HL-60 (cell line): ENCODE results near the gene RHOV.

Experiments used
- GABPA ChIP-seq: IDR thresholded peaks from 2 replicates; pipeline ENCODE4 v1.6.1; 2012; ENCODE audit warnings: low read depth
- POLR2AphosphoS5 ChIP-seq: IDR thresholded peaks from 2 replicates; pipeline ENCODE4 v1.6.1; 2012; ENCODE audit warnings: low read depth
- TF ChIP-seq, protein P1 (sequence below): IDR thresholded peaks from one replicate; pipeline ENCODE4 v1.5.1; 2011; ENCODE audit warnings: low read length, control low read depth, inconsistent platforms; ENCODE audit not compliant: insufficient read depth
- TF ChIP-seq, protein P2 (sequence below): IDR thresholded peaks from 2 replicates; pipeline ENCODE4 v1.6.1; 2012; ENCODE audit warnings: low read depth; ENCODE audit not compliant: insufficient replicate concordance

DNA sequence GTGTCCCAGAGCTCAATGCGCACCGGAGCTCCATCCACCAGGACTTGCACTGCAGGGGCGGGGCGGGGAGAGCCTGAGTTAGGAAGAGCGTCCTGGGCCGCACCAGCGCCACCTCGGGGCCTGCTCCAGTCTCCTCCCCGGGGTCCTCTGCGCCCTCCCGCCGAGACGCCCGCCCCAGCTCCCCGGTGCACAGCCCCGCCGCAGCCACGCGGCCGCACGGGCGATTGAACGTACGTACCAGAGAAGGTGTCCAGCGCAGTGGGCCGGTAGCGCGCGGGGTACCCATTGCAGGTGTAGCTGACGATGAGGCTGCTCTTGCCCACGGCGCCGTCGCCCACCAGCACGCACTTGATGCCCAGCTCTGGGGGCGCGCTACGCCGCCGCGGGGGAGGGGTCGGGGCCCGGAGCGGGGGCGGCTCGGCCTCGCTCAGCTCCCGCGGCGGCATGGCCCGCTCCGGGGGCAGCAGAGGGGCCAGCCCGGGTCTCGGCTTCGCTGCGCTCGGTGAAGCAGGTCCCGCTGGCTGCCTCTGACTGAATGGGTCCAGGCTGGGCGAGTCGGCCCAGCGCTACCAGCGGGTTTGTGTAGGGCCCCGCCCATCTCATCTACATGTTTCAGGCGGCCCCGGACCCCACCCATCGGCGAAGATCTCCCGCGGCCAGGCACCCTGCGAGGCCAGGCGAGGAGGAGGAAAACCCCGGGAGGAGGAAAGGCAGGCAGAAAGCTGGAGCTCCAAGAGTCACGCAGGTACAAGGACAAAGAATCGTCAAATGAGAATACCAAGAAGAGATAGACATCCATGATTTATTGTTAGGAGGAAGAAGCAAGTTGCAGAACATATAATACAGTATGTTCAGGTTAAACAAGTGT lies at the start of gene RHOV:
- TF ChIP-seq, protein P1, sequence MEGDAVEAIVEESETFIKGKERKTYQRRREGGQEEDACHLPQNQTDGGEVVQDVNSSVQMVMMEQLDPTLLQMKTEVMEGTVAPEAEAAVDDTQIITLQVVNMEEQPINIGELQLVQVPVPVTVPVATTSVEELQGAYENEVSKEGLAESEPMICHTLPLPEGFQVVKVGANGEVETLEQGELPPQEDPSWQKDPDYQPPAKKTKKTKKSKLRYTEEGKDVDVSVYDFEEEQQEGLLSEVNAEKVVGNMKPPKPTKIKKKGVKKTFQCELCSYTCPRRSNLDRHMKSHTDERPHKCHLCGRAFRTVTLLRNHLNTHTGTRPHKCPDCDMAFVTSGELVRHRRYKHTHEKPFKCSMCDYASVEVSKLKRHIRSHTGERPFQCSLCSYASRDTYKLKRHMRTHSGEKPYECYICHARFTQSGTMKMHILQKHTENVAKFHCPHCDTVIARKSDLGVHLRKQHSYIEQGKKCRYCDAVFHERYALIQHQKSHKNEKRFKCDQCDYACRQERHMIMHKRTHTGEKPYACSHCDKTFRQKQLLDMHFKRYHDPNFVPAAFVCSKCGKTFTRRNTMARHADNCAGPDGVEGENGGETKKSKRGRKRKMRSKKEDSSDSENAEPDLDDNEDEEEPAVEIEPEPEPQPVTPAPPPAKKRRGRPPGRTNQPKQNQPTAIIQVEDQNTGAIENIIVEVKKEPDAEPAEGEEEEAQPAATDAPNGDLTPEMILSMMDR, result peak; percentile 9
- TF ChIP-seq POLR2AphosphoS5, result no peak
- TF ChIP-seq, protein P2, sequence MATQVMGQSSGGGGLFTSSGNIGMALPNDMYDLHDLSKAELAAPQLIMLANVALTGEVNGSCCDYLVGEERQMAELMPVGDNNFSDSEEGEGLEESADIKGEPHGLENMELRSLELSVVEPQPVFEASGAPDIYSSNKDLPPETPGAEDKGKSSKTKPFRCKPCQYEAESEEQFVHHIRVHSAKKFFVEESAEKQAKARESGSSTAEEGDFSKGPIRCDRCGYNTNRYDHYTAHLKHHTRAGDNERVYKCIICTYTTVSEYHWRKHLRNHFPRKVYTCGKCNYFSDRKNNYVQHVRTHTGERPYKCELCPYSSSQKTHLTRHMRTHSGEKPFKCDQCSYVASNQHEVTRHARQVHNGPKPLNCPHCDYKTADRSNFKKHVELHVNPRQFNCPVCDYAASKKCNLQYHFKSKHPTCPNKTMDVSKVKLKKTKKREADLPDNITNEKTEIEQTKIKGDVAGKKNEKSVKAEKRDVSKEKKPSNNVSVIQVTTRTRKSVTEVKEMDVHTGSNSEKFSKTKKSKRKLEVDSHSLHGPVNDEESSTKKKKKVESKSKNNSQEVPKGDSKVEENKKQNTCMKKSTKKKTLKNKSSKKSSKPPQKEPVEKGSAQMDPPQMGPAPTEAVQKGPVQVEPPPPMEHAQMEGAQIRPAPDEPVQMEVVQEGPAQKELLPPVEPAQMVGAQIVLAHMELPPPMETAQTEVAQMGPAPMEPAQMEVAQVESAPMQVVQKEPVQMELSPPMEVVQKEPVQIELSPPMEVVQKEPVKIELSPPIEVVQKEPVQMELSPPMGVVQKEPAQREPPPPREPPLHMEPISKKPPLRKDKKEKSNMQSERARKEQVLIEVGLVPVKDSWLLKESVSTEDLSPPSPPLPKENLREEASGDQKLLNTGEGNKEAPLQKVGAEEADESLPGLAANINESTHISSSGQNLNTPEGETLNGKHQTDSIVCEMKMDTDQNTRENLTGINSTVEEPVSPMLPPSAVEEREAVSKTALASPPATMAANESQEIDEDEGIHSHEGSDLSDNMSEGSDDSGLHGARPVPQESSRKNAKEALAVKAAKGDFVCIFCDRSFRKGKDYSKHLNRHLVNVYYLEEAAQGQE, result no peak
- no peak for TF ChIP-seq GABPA
